ENCODE measurements around the gene OMP.

The OMP gene

GRCh38 chr11:77152846-77153245 is 50.2 kb downstream of the OMP start:
- in situ Hi-C loops (cut with MboI; ENCODE audit: low pct_unique_long_range_greater_than_20kb, low sequenced_read_pairs, unreplicated experiment): no loop called here
- TF ChIP-seq CTCF (IDR thresholded peaks at IDR 0.05; ENCODE audit: extremely low read depth, insufficient read depth, missing control alignments): no peak
- DNase-seq (ENCODE audit: low spot score): no peak

All from GM13977 (cell line).